ENCODE data around the gene PREX1. TPM values are rescaled to one million over a fixed set of nuclear protein-coding genes. Genes with fewer than 3 reads are reported as not detected.
"Not testable (repeated sequence)": the region's sequence is repeated elsewhere in the genome, so short reads cannot be mapped to it uniquely, and the experiment has no call there.

Gene PREX1
- total RNA-seq, 1 experiment from 2014 or later, result 11.1 TPM

- DNase-seq (ENCODE audit: low read depth), result no peak
These were observed 19.9 kb upstream of the PREX1 start for GRCh38 chr20:48847498-48848205.

GRCh38 chr20:48846516-48847492, 19.0 kb upstream of the PREX1 start:
- DNase-seq (ENCODE audit: low read depth), result no peak

- peak; percentile 36 for DNase-seq (ENCODE audit: low read depth)
These were observed 18.0 kb upstream of the PREX1 start for GRCh38 chr20:48845721-48846306.

- DNase-seq (ENCODE audit: low read depth), result no peak
These were observed 17.2 kb upstream of the PREX1 start for GRCh38 chr20:48844996-48845395.

- not testable (repeated sequence) for DNase-seq (ENCODE audit: low read depth)
These were observed 16.1 kb upstream of the PREX1 start for GRCh38 chr20:48843896-48844295.

GRCh38 chr20:48843057-48843806, 15.4 kb upstream of the PREX1 start:
- DNase-seq (ENCODE audit: low read depth), result no peak

GRCh38 chr20:48841875-48842529, 14.2 kb upstream of the PREX1 start:
- peak; percentile 75 for DNase-seq (ENCODE audit: low read depth)

GRCh38 chr20:48841196-48841874, 13.5 kb upstream of the PREX1 start:
- no peak for DNase-seq (ENCODE audit: low read depth)

GRCh38 chr20:48839154-48839917, 11.5 kb upstream of the PREX1 start:
- DNase-seq (ENCODE audit: low read depth), result no peak

GRCh38 chr20:48837014-48837413, 9.2 kb upstream of the PREX1 start:
- no peak for DNase-seq (ENCODE audit: low read depth)

- DNase-seq (ENCODE audit: low read depth), result no peak
These were observed 7.6 kb upstream of the PREX1 start for GRCh38 chr20:48835390-48835789.

GRCh38 chr20:48834278-48834677, 6.5 kb upstream of the PREX1 start:
- no peak for DNase-seq (ENCODE audit: low read depth)

GRCh38 chr20:48832405-48832730, 4.6 kb upstream of the PREX1 start:
- no peak for DNase-seq (ENCODE audit: low read depth)

GRCh38 chr20:48831718-48832404, 4.1 kb upstream of the PREX1 start:
- DNase-seq (ENCODE audit: low read depth), result peak; percentile 75

GRCh38 chr20:48830826-48831318, 3.1 kb upstream of the PREX1 start:
- no peak for DNase-seq (ENCODE audit: low read depth)

GRCh38 chr20:48829940-48830339, 2.1 kb upstream of the PREX1 start:
- DNase-seq (ENCODE audit: low read depth), result no peak

GRCh38 chr20:48828734-48829460, 1.1 kb upstream of the PREX1 start:
- no peak for DNase-seq (ENCODE audit: low read depth)
